Amniotic stem cell (primary cell): ENCODE results near the gene OBSCN.

Source experiments
- DNase-seq: peaks from one replicate; lab custom pipeline; 2025; lab: John Stamatoyannopoulos, UW

Gene OBSCN

DNA sequence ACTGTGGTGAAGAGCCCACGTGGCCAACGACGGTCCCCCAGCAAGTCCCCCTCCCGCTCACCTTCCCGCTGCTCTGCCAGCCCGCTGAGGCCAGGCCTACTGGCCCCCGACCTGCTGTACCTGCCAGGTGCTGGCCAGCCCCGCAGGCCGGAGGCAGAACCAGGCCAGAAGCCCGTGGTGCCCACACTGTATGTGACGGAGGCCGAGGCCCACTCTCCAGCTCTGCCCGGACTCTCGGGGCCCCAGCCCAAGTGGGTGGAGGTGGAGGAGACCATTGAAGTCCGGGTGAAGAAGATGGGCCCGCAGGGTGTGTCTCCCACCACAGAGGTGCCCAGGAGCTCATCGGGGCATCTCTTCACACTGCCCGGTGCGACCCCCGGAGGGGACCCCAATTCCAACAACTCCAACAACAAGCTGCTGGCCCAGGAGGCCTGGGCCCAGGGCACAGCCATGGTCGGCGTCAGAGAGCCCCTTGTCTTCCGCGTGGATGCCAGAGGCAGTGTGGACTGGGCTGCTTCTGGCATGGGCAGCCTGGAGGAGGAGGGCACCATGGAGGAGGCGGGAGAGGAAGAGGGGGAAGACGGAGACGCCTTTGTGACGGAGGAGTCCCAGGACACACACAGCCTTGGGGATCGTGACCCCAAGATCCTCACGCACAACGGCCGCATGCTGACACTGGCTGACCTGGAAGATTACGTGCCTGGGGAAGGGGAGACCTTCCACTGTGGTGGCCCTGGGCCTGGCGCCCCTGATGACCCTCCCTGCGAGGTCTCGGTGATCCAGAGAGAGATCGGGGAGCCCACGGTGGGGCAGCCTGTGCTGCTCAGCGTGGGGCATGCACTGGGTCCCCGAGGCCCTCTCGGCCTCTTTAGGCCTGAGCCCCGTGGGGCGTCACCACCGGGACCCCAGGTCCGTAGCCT is 152.0 kb downstream of the OBSCN start:
- DNase-seq = no peak

DNA sequence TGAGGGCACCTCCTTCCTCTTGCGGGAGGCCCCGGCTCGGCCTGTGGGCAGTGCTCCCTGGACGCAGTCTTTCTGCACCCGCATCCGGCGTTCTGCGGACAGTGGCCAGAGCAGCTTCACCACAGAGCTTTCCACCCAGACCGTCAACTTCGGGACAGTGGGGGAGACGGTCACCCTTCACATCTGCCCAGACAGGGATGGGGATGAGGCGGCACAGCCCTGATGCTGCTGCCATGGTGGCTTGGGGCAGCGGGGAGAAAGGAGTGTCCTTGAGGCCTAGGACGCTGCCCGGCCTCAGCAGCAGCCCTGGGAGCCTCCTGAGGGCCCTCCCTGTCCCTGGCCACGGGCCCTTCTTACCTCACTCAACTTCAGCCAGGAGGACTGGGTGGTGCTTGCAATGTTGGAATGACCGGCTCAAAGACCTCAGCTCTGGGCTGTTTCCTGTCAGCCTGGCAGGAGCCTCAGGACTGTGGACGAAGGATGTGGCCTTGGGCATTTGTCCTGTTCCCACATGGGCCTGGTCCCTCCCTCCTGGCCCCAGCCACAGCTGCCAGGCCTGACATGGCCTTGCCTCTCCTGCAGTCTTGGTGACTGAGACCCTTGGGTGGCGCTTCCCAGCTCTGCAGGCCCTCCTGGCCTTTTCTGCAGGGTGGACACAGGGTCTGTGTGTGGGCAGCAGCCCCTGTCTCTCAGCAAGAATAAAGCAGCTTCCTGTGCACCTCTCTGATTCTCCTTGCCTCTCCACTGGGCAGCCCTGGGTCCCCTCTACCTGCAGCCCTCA is 152.9 kb downstream of the OBSCN start:
- DNase-seq = no peak

DNA sequence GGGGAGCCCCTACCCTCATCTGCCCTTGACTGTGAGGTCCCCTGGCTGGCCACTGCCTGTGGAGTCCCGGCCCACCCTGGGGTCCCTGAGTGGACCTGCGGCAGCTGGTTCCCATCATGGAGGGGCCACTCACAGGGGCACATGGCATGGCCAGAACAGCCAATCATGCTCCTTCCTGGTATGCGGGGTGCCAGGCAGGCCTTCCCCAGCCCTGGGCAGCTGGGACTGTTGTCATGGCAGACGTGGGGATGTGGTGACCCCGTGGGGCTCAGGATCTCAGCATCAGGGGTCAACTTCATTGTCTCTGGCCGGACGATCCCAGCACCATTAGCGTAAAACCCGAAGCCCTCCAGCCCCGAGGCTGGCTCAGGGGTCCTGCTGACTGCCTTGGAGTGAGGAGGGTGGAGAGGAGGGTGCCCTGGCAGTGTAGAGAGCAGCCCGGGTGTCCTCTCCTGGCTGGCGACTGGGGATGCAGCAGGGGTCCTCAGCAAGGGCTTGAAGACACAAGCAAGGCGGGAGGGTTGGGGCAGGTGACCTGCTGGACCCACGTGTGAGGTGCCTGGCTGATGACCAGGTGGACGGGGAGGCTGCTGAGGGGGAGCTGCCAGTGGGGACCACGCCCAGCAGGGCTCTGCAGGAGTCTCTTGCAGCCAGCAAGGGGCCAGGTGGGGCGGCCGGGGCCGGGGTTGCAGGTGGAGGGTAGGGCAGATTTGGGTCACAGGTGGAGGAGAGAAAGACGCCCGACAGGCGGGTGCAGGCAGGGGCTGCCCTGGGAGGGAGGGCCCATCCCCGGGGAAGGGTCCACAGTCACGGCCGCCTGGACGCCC is 153.7 kb downstream of the OBSCN start:
- no peak for DNase-seq

DNA sequence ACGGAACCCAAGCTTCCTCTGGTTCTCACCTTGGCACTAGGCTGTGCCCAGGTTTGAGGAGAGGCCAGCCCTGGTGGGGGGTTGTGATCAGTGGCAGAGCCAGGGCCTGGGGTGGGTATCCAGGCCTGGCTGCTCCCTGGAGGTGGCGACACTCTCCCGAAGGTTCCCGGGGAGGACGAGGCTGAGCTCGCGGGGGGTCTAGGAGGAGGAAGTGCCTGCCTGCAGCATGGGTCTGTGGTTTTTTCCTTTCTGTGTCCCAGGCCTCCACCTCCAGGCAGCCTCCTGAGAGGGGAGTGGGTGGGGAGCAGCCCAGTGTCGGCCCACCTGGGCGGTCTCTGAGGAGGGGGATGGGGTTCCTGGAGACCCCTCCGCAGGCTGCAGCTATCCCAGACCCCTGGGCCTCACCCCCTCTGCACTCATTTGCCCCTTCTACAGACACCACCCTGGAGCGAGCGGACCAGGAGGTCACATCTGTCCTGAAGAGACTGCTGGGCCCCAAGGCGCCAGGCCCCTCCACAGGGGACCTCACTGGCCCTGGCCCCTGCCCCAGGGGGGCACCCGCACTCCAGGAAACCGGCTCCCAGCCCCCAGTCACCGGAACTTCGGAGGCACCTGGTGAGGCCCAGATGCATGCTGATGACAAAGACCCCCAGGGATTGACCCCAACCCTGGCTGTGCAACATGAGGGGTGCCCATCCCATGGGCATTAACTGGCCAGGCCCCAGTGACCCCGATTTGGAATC is 154.5 kb downstream of the OBSCN start:
- DNase-seq = no peak

DNA sequence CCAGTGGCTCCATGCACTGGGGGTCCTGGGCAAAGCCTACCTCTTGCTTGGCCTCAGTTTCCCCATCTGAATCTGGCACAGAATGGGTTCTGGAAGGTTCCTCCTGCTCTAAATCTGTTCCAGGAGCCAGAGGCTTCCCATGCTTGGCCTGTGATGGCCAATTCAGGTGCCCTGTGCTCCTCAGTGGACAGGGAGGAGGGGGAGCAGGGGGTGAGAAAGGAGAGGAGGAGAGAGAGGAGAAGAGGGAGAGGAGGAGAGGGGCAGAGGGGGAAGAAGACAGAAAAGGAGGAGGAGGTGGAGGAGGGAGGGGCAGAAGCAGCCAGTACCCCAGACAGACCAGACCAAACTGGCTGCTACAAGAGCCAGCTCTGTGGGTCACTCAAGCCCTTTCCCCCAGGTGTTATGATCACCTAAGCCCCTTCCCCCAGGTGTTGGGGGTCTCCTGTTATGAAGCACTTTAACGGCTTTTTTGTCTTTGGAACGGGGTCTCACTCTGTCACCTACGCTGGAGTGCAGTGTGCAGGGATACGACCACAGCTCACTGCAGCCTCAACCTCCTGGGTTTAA is 155.1 kb downstream of the OBSCN start:
- DNase-seq = no peak

DNA sequence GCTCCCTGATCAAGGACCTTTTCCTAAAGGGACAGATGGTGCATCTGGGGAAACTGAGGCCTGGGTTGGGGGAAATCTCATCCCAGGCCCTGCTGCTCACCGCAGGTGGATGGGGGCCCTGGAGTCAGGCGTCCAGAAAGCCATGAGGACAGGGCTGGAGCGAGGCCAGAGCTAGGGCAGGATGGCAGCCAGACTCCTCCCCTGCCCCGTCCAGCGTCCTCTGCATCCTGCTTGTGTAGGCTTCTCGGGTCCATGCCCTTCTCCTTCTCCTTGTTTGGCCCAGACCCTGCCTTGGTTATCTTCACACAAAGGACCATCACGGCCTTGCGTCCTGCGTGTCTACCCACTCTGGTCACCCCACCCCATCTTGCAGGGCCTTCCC is 155.8 kb downstream of the OBSCN start:
- DNase-seq = no peak

DNA sequence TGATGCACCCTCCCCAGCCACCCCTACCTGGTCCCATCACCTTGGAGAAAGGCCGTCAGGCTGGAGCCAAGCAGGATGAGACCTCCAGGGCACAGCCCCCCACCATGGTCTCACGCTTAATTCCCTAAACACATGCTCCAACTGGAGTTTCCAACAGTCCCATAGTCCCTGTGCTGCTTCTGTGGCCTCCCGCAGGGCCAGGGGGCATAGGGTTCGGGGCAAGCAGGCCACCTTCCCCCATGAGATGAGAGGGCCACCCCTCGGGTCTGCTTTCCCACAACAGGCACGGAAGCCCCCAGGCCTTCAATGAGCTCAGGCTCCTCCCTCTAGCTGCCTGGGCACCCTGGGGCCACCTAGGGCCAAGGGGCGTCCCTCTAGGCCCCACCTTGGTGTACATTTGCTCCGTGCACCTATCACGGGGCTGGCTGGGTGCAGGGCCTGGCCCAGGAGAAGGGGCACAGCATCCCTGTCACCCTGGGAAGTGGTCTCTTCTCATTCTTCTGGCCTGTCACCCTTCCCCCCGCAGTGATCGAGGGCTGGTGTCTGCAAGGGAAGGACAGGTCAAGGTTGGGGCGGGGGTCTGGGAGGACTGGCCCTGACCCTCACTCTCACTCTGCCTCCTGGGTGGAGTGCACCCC is 156.3 kb downstream of the OBSCN start:
- no peak for DNase-seq

DNA sequence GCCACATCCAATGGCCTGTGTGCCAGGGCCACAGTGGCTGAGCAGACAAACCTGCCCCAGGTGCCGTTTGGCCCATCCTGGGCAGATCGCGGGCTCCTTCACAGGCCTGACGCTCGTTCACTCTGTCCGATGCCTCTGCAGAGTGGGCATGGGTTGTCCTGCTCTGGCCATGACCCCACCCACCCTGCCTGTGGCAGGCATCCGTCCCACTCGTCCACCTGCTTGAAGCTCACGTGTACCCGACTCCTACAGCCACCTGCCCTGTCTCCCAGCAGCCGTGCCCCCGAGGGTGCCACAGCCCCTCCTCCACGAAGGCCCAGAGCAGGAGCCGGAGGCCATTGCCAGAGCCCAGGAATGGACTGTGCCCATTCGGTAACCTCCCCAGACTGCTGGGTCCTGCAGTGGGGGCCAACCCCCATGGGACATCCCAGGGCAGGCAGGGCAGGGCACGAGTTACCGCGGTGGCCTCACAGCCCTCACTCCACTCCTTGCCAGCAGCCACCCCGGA is 156.9 kb downstream of the OBSCN start:
- no peak for DNase-seq

DNA sequence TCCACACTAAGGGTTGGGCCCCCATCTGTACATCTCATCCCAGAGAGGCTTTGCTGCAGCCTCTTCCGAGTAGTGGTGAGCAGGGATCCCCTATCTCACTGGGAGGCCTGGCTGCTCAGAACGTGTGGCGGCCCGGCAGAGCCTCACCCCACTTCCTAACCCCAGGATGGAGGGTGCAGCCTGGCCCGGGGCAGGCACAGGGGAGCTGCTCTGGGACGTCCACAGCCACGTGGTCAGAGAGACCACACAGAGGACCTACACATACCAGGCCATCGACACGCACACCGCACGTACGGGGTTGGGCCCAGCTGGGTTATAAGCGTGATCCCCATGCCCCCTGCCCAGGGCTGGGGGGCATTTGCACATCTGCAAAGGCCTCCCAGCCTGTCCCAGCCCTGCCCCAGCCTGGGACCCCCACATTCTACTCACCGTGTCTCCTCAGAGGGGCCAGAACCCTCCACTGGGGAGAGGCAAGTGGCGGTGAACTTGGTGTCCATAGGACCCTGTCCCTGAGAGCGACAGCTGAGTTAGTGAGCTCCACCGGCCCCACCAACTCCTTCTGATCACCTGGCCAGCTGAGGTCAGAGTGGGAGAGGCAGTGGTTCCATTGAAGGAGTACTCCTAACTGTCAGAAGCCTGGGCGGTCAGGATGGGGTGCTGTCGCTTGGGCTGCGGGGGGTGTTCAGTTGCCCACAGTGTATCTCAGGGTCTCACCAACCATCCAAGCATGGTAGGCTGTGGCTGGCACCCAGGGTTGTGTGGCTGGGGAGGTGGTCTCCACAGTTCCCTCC is 157.6 kb downstream of the OBSCN start:
- DNase-seq = no peak

DNA sequence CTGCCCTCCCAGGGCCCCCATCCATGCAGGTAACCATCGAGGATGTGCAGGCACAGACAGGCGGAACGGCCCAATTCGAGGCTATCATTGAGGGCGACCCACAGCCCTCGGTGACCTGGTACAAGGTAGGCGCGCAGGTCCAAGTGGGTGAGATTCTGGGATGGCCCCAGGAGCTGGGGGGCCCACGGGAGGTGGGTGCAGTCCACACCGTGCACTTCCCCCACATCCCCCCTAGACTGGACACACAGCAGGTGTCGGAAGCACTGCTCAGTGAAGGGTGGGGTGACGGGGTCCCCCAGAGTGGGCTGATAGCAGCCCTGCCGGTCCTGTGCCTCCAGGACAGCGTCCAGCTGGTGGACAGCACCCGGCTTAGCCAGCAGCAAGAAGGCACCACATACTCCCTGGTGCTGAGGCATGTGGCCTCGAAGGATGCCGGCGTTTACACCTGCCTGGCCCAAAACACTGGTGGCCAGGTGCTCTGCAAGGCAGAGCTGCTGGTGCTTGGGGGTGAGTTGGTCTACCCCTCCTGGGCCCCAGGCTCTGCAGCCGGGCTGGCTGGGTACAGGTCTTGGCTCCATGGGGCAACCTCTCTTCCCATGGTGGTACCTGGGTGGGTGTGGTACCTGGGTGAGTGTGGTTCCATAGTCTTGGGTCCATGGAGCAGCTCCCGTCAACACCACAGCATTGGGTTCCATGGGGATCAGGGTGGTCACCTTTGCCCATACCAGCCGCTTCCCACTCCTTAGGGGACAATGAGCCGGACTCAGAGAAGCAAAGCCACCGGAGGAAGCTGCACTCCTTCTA is 158.4 kb downstream of the OBSCN start:
- DNase-seq = no peak

DNA sequence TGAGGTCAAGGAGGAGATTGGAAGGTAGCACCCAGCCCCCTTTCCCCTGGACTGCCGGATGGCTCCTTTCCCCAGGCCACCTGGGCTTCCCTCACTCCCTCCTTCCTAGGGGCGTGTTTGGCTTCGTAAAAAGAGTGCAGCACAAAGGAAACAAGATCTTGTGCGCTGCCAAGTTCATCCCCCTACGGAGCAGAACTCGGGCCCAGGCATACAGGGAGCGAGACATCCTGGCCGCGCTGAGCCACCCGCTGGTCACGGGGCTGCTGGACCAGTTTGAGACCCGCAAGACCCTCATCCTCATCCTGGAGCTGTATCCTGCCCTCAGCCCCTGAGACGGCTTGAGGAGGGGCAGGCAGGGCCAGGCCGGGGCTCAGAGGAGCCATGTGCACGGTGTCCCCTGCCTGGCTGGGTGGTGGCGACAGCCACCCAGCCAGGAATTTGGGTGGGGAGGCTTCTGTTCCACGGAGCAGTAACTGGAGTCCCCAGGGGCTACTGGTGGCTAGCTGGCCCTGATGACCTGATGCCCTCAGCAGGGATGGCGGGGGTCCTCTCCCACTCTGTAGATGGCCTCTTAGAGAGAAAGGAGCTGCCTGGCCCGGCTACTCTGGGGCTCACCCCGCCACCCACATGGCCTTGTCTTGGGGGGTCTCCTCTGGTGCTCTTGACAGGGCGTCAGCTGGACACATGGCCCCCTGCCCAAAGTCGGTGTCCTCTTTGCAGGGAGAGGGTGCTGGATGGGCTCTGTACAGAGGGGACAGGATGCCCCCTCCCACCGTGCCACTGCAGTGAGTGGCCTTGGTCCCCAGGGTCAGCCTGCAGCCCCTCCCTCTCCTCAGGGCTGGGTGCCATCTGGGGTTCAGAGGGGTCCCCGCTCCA is 159.3 kb downstream of the OBSCN start:
- DNase-seq = no peak

DNA sequence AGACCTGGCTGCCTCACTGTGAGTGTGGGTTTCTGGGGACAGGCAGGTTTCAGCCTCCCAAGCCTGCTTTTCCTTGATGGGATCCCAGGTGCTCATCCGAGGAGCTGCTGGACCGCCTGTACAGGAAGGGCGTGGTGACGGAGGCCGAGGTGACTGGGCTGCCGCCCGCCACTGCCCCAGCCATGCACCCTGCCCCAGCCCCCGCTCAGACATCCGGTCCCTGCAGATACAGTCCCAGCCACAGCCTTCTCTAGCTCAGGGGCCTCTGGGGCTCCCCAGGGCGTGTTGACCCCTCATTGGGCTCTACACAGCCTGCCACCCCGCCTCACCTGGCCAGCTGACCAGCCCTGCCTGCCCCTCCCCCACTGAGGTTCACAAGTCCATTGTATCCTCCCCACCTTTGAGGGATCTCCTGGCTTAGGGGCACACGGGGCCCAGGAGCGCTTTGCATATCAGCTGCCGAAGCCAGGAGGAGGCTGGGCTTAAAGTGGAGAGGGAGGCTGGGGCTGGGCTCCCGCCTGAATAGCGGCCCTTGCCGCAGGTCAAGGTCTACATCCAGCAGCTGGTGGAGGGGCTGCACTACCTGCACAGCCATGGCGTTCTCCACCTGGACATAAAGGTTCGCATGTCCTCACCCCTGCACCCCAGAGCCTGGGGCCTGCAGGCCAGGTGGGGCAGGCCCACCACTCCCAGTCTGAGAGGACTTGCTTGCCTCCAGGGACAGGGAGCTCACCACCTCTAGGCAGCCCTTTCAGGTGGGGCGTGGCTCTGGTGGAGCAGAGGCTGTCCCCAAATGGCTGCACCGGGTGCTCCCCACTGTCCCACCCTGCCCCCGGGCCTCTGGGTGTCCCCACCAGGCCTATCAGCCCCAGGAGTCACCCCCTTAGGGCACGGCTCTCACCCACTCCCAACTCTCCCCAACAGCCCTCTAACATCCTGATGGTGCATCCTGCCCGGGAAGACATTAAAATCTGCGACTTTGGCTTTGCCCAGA is 160.3 kb downstream of the OBSCN start:
- DNase-seq = no peak

DNA sequence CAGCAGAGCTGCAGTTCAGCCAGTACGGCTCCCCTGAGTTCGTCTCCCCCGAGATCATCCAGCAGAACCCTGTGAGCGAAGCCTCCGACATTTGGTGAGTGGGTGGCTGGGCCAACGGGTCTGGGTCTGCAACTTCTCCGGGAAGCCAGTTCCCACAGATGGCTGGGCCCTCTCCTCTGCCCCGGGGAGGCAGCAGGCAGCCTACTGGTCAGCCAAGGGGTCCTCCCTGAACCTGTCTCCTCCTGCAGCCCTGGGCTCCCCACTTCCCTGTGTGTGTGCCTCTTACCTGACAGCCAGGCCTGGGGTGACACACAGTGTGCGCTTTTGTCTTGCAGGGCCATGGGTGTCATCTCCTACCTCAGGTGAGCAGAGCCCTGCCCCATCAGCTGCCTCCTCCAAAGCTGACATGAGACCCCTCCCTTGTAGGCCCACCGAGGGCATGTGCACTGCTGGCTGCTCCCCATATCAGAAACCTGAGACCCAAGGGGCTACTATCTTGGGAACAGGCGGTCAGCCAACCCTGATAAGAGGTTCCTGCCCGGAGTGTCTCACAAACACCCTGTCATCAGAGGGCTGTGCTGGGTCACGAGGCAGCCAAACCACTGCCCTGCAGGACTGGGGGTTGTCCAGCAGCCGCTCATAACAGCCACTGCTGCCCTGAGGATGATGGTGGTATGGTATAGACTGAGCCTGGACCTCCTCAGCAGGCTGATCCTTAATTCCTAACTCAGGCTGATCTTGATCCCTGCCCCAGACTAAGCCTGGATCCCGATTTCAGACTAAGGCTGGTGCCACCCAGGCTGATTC is 161.2 kb downstream of the OBSCN start:
- no peak for DNase-seq

DNA sequence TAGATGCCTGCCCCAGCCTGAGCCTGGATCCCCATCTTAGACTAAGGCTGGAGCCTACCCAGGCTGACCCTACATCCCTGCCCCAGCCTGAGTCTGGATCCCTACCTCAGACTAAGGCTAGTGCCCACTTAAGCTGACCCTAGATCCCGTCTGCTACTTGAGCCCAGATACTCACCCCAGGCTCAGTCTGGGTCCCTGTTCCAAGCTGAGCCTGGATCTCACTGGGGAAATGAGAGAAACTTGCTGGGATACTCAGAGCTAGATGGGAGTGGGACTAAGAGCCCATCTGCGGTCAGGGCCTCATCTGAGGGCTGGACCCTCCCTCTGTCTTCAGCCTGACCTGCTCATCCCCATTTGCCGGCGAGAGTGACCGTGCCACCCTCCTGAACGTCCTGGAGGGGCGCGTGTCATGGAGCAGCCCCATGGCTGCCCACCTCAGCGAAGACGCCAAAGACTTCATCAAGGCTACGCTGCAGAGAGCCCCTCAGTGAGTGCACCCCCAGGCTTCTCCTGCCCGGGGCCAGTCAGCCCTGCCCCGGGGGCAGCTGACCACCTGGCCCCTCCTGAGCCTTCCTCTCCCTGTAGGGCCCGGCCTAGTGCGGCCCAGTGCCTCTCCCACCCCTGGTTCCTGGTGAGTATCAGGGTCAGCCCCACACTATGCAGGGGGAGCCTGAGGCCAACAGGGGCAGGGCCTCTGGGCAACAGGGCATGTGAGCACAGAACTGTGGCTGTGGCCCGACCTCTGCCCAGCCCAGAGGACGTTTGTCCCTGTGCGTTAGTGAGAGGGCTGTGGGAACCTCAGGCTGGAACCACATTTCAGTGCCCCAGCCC is 162.0 kb downstream of the OBSCN start:
- no peak for DNase-seq

DNA sequence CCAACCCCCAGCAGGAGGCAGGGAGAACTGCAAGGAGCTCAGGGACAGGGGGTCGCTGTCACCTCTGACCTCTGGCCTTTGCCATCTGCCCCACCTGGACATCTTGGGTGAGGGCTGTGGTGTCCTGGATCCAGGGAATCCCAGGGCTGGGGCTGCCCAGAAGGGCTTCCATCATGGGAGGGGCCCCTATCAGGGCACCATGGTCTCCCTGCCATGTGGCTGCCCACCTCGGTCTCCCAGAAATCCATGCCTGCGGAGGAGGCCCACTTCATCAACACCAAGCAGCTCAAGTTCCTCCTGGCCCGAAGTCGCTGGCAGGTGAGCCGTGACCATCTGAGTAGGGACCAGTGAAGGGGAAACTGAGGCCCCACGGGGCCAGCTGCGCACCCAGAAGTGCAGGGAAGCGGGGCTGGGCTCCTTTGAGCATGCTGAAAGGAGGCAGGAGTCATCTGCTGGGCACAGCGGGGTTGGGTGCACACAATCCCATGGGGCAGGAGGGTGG is 162.6 kb downstream of the OBSCN start:
- no peak for DNase-seq
